Stimulated activated CD8-positive, alpha-beta memory T cell treated with anti-CD3 and anti-CD28 coated beads, Interleukin-15, amount 100 ng/mL, for 4 hours (primary cell): ENCODE measurements around the gene C13orf42.

Experiments
- DNase-seq, 2 donors: peaks; one replicate each; pipeline ENCODE4 v3.0.0-alpha.2; 2020; ENCODE audit warnings: low read depth in 2 of 2

Gene C13orf42

DNA sequence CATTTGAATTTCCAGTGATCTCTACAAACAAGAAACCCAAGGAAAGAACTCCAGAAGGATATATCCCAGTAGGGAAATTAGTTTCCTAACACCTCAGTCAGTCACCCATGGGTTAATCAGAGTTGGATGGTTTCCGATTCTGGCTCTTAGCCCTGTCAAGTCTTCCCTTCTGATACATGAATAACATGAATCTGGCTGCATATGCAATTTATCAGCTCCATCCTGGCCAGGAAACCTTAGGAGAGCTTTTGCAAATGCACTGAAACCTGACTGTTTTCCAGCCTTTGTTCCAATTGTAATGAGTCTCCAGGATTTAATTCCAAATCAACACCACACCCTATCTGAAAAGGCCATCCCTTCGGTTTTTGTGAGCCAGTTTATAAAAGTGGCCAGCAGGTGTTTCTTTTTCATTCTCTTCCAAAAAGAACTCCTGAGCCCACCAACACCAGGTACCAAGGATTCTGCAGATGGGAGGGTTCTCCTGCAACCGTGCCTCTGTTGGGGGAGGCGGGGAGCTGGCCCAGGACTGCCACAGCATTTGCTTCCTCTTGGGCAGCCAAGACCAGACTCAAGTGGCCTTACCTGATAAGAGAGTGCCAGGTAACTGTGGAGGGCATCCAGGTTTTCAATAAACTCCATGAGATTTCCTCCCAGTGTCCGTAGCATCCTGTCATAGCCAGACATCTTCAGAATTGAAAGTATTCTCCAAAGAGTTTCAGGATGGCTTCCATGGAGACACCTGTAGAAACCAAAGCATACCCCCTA, 77.5 kb downstream of the C13orf42 start:
- no peak for DNase-seq

- DNase-seq = no peak
Measured at GRCh38 chr13:51032831-51033230, 78.2 kb downstream of the C13orf42 start.
